Transverse colon (tissue), 4 donors: ENCODE measurements around the gene ADRB1. TPM values are rescaled to one million over a fixed set of nuclear protein-coding genes. Genes with fewer than 3 reads are reported as not detected.

Source experiments
- DNase-seq: peaks from one replicate; pipeline ENCODE4 v3.0.0-alpha.2; 2019
- H3K27ac ChIP-seq, 4 donors: fragments of 200-600 bp; sonication (generic); 2 replicates each; pipeline ENCODE4 v1.5.1; 2016 to 2018; ENCODE audit warnings: inconsistent platforms in 4 of 4
- H3K27me3 ChIP-seq: fragments of 200-600 bp; sonication (generic); 2 replicates; pipeline ENCODE4 v1.5.1; 2017; ENCODE audit warnings: inconsistent platforms
- H3K36me3 ChIP-seq, 4 donors: fragments of 200-600 bp; sonication (generic); 2 replicates each; pipeline ENCODE4 v1.5.1; 2017 to 2019; ENCODE audit warnings: inconsistent platforms in 4 of 4
- H3K4me1 ChIP-seq, 4 donors: fragments of 200-600 bp; sonication (generic); 2 replicates each; pipeline ENCODE4 v1.5.1; 2017 to 2020; ENCODE audit warnings: inconsistent platforms in 4 of 4
- H3K4me3 ChIP-seq, 4 donors: fragments of 200-600 bp; sonication (generic); 1 replicate in 1 of 4; 2 replicates in 3 of 4; pipeline versions ENCODE4 v1.5.1 to v1.6.1; 2017 to 2019; ENCODE audit warnings: inconsistent platforms in 4 of 4
- H3K9me3 ChIP-seq, 2 donors: fragments of 200-600 bp; sonication (generic); 2 replicates each; pipeline ENCODE4 v1.5.1; 2017 to 2019; ENCODE audit warnings: inconsistent platforms in 2 of 2
- EP300 ChIP-seq: sonication (generic); formaldehyde crosslinking; IDR thresholded peaks from one replicate; pipeline ENCODE4 v1.6.1; 2017; ENCODE audit warnings: antibody characterized with exemption, low read depth
- POLR2A ChIP-seq: fragments of 450-650 bp; IDR thresholded peaks from one replicate; pipeline ENCODE4 v1.6.1; 2016; ENCODE audit warnings: antibody characterized with exemption, mild to moderate bottlenecking, moderate library complexity
- POLR2AphosphoS5 ChIP-seq, 3 donors: sonication (generic); formaldehyde crosslinking; IDR thresholded peaks; one replicate each; pipeline ENCODE4 v1.6.1; 2016; ENCODE audit warnings: antibody characterized with exemption in 3 of 3
- WGBS, 2 donors: methylation state at CpG; one replicate each; pipeline ENCODE4 v1.1.5; 2018; ENCODE audit warnings: low coverage in 1 of 2; 5-methylcytosine and 5-hydroxymethylcytosine counted together
- in situ Hi-C, 4 donors: fragments of 200-750 bp; cut with MboI; loops; one replicate each; pipeline versions ENCODE4 v1.15.0 to v1.15.1; 2017; ENCODE audit warnings: low sequenced_read_pairs in 3 of 4, low pct_ligation_motif_present in 1 of 4, low pct_unique_long_range_greater_than_20kb in 1 of 4
- intact Hi-C: fragments of 100-400 bp; cut with DNase I; formaldehyde crosslinking; loops from one replicate; pipeline ENCODE4 v1.15.1; 2023; ENCODE audit warnings: low total_unique reads
- total RNA-seq, 4 donors: library from RNA; depleted of rRNA; stranded (reverse); fragments of >200 nt; gene quantifications; one replicate each; pipeline ENCODE4 v1.1.0, GENCODE V29; 2016
- TF ChIP-seq, protein P1 (sequence below), 5 experiments: fragments of 200-600 bp in 3 of 5; fragments of 450-650 bp in 2 of 5; sonication (generic) in 3 of 5; IDR thresholded peaks; 1 replicate in 2 of 5; 2 replicates in 3 of 5; pipeline ENCODE4 v1.5.1; 2016 to 2017; ENCODE audit warnings: antibody characterized with exemption in 5 of 5, inconsistent platforms in 3 of 5, mild to moderate bottlenecking in 2 of 5, moderate library complexity in 1 of 5

ADRB1 gene
- total RNA-seq, 4 donors from 2014 or later: 1.2 to 1.9 (median 1.4) TPM; not detected in 1

DNA sequence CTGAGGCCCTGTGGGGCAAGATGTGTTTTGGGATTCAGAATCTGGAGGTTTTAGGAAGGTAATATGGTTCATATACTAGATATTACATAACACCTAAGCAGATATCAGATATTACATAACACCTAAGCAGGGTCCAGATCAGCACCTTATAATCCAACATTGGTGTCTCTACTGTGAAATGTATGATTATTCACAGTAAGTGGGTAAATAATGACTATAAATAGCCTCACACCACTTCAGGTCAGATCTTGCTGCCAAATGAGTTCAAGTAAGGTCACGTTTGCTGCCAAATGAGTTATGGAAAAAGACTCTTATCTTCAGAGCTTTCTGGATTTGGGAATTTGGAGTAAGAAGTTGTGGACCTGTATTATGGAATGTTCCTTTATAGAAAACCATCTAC is 14.6 kb downstream of the ADRB1 start:
- no peak for DNase-seq
- H3K27ac ChIP-seq: no peak overlapping the region
- H3K4me3 ChIP-seq: no peak overlapping the region
- H3K4me1 ChIP-seq: no peaks in the 10 kb centered on the region
- TF ChIP-seq POLR2A: no peak
- TF ChIP-seq POLR2AphosphoS5 (IDR thresholded peaks at IDR 0.05): no peak
- no peak for TF ChIP-seq EP300
- TF ChIP-seq, protein P1, sequence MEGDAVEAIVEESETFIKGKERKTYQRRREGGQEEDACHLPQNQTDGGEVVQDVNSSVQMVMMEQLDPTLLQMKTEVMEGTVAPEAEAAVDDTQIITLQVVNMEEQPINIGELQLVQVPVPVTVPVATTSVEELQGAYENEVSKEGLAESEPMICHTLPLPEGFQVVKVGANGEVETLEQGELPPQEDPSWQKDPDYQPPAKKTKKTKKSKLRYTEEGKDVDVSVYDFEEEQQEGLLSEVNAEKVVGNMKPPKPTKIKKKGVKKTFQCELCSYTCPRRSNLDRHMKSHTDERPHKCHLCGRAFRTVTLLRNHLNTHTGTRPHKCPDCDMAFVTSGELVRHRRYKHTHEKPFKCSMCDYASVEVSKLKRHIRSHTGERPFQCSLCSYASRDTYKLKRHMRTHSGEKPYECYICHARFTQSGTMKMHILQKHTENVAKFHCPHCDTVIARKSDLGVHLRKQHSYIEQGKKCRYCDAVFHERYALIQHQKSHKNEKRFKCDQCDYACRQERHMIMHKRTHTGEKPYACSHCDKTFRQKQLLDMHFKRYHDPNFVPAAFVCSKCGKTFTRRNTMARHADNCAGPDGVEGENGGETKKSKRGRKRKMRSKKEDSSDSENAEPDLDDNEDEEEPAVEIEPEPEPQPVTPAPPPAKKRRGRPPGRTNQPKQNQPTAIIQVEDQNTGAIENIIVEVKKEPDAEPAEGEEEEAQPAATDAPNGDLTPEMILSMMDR (IDR thresholded peaks at IDR 0.05): no peak
- peaks cover 3% of the 10 kb centered on the region for H3K27me3 ChIP-seq
- H3K36me3 ChIP-seq: no peaks in the 10 kb centered on the region
- no peaks in the 10 kb centered on the region for H3K9me3 ChIP-seq
- intact Hi-C loops (no loop called here), in situ Hi-C loops (no loop called here)
- 72% methylated on average over 1 of the region's 1 CpG; no CpG with 5 or more reads in 1 of the 2 donors for WGBS, 2 donors

DNA sequence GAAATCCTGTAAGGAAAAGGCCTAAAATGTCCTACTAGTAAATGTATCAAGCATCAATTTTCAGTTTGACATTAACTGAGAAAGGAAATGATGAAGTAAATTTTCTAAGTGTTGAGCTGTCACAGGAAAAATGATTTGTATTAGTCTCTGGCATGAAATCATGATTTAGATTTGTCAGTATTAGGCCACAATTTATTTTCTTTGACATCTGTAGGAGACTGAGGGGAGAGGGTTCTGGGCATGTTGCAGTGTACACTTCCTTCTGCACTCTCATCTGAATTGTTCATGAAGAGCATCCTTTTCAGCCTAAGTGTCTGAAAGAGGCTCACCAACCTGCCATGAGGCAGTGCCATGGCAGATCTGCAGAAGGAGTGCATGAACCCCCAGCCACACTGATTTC is 15.9 kb downstream of the ADRB1 start:
- Histone ChIP-seq H3K4me1 (no peaks in the 10 kb centered on the region), H3K36me3 (no peaks in the 10 kb centered on the region), H3K9me3 (no peaks in the 10 kb centered on the region), H3K27ac (no peak overlapping the region), H3K4me3 (no peak overlapping the region), H3K27me3 (peaks cover 3% of the 10 kb centered on the region)
- intact Hi-C loops: no loop called here
- TF ChIP-seq POLR2A (no peak), POLR2AphosphoS5 (IDR thresholded peaks at IDR 0.05) (no peak), EP300 (no peak)
- TF ChIP-seq, protein P1 (IDR thresholded peaks at IDR 0.05): no peak
- DNase-seq: no peak
- in situ Hi-C loops: no loop called here

DNA sequence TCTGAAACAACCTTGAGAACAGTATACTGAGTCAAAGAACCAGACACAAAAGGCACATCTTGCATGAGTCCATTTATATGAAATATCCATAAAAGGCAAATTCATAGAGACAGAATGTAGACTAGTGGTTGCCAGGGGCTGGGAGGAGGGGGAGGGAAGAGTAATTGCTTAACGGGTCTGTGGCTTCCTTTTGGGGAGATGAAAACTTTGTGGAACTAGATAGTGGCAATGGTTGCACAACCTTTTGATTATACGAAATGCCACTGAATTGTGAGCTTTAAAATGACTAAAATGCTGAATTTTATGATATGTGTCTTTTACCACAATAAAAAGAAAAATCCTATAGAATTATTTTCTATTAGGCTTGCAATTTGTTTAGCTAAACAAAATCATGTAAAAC is 16.8 kb downstream of the ADRB1 start:
- in situ Hi-C loops (no loop called here), intact Hi-C loops (no loop called here)
- DNase-seq: no peak
- Histone ChIP-seq H3K4me1 (no peaks in the 10 kb centered on the region), H3K36me3 (no peaks in the 10 kb centered on the region), H3K9me3 (no peaks in the 10 kb centered on the region), H3K27me3 (peaks cover 3% of the 10 kb centered on the region), H3K4me3 (no peak overlapping the region), H3K27ac (no peak overlapping the region)
- WGBS, 2 donors: 63 to 68% methylated on average over 2 of the region's 2 CpGs
- no peak for TF ChIP-seq EP300
- TF ChIP-seq, protein P1 (IDR thresholded peaks at IDR 0.05): no peak
- TF ChIP-seq POLR2AphosphoS5 (IDR thresholded peaks at IDR 0.05): no peak
- no peak for TF ChIP-seq POLR2A

DNA sequence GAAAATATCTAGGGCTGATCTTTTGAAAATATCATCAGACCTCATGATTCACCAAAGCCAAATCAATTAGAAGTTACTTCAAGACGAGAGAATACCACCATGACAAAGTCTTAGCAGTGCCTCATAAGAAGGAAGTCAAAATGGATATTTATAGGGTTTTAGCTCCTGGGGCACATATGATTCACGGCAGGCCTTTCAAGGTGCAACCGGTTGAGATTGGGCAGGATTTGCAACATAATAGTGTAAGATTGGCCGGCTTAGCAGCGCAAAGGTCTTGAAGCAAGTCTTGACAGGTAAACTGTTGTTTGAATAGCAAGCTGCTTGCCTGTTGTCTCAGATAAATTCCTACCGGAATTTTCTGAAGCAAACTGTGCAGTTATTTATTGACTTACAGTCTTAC is 17.5 kb downstream of the ADRB1 start:
- 79 to 84% methylated on average over 4 to 6 of the region's 6 CpGs for WGBS, 2 donors
- intact Hi-C loops: no loop called here

More for the DNA sequence above, 17.5 kb downstream of the ADRB1 start:
- H3K27ac ChIP-seq: no peak overlapping the region
- H3K4me1 ChIP-seq: no peaks in the 10 kb centered on the region
- DNase-seq: no peak
- in situ Hi-C loops: no loop called here
- H3K4me3 ChIP-seq: no peak overlapping the region
- H3K9me3 ChIP-seq: no peaks in the 10 kb centered on the region
- H3K27me3 ChIP-seq: peaks cover 3% of the 10 kb centered on the region
- H3K36me3 ChIP-seq: no peaks in the 10 kb centered on the region
- no peak for TF ChIP-seq EP300
- no peak for TF ChIP-seq POLR2A
- TF ChIP-seq, protein P1 (IDR thresholded peaks at IDR 0.05): no peak
- TF ChIP-seq POLR2AphosphoS5 (IDR thresholded peaks at IDR 0.05): no peak
